Activated CD4-positive, alpha-beta T cell treated with anti-CD3 and anti-CD28 coated beads for 36 hours (primary cell): ENCODE results near the gene HMGN1. TPM values are rescaled to one million over a fixed set of nuclear protein-coding genes. Genes with fewer than 3 reads are reported as not detected.
A peak's percentile ranks its signal among the peaks of the same experiment; 100 is the strongest.

Experiments used
- ATAC-seq: fragments of 200-7000 bp; cut with Tn5 transposase; one replicate; pipeline ENCODE4 v1.10.0; 2021; ENCODE audit warnings: mild to moderate bottlenecking, moderate library complexity
- CTCF ChIA-PET: fragments of 350-600 bp; sonication (Branson Sonifier 250); formaldehyde crosslinking; loops from one replicate; lab custom pipeline; 2021; ENCODE audit warnings: antibody characterized with exemption; lab: Charles Lee
- POLR2A ChIA-PET: fragments of 350-600 bp; sonication (Branson Sonifier 250); formaldehyde crosslinking; loops from one replicate; lab custom pipeline; 2021; ENCODE audit warnings: antibody characterized with exemption, inconsistent platforms; lab: Charles Lee
- DNase-seq: peaks from one replicate; pipeline ENCODE4 v3.0.0-alpha.2; 2020
- H3K27ac Mint-ChIP-seq: one replicate; pipeline ENCODE4 v1.8.0; 2021; ENCODE audit warnings: mixed read lengths
- H3K27me3 Mint-ChIP-seq: one replicate; pipeline ENCODE4 v1.8.0; 2021; ENCODE audit warnings: mixed read lengths
- H3K36me3 Mint-ChIP-seq: one replicate; pipeline ENCODE4 v1.8.0; 2021; ENCODE audit warnings: low read depth, mixed read lengths
- H3K4me1 Mint-ChIP-seq: one replicate; pipeline ENCODE4 v1.8.0; 2021; ENCODE audit warnings: mixed read lengths
- H3K4me3 Mint-ChIP-seq: one replicate; pipeline ENCODE4 v1.8.0; 2021; ENCODE audit warnings: mild to moderate bottlenecking, moderate library complexity, mixed read lengths
- H3K9me3 Mint-ChIP-seq: one replicate; pipeline ENCODE4 v1.8.0; 2021; ENCODE audit warnings: low read depth, mixed read lengths
- intact Hi-C, 2 experiments: fragments of 100-400 bp; cut with DNase I in 1 of 2; cut with micrococcal nuclease in 1 of 2; formaldehyde crosslinking; loops; one replicate each; pipeline versions ENCODE4 v1.14.2 to v1.15.1; 2022 to 2024; cut with DNase I, micrococcal nuclease
- total RNA-seq, 2 experiments: library from RNA; stranded (reverse); gene quantifications; one replicate each; pipeline ENCODE4 v1.2.3, GENCODE V29; 2021

The HMGN1 gene
- total RNA-seq, 2 experiments from 2014 or later, result 335 to 419 TPM

GRCh38 chr21:39348040-39348354 is 891 bp downstream of the HMGN1 start:
- intact Hi-C loops, result loop anchor here in 1 of 2 experiments (5.0 kb wide), 1 partner anchor 1981 kb away; the partner anchor contains the start of gene DYRK1A
- Mint-ChIP-seq H3K9me3 (no peaks in the 10 kb centered on the region), H3K27me3 (no peaks in the 10 kb centered on the region), H3K4me3 (peak overlapping the region; percentile 75), H3K27ac (peak overlapping the region; percentile 91), H3K4me1 (peaks cover 36% of the 10 kb centered on the region), H3K36me3 (peaks cover 41% of the 10 kb centered on the region)
- POLR2A ChIA-PET, result interaction anchor here (0.7 to 2.9 kb wide), 5 partner anchors 9 to 165 kb away, joined by 3 to 19 read pairs (median 7); partner anchors contain the start of genes BRWD1 and PSMG1
- ATAC-seq (no peak), DNase-seq (no peak)
- CTCF ChIA-PET, result interaction anchor here (0.6 to 4.5 kb wide), 3 partner anchors 37 to 58 kb away, joined by 3 to 18 read pairs (median 3); no protein-coding TSS in a partner anchor

- CTCF ChIA-PET, result interaction anchor here (1.2 to 4.5 kb wide), 3 partner anchors 25 to 44 kb away, joined by 3 to 18 read pairs (median 3); no protein-coding TSS in a partner anchor
- ATAC-seq (no peak), DNase-seq (no peak)
- Mint-ChIP-seq H3K4me1 (peaks cover 36% of the 10 kb centered on the region), H3K36me3 (peaks cover 43% of the 10 kb centered on the region), H3K27ac (peak overlapping the region; percentile 91), H3K4me3 (peak overlapping the region; percentile 75), H3K9me3 (no peaks in the 10 kb centered on the region), H3K27me3 (no peaks in the 10 kb centered on the region)
- intact Hi-C loops, result loop anchor here in 1 of 2 experiments (5.0 kb wide), 1 partner anchor 1980 kb away; the partner anchor contains the start of gene DYRK1A
- POLR2A ChIA-PET, result interaction anchor here (1.4 to 2.9 kb wide), 3 partner anchors 31 to 164 kb away, joined by 7 to 19 read pairs (median 9); partner anchors contain the start of genes BRWD1 and PSMG1
Measured at GRCh38 chr21:39347537-39347936, 1.4 kb downstream of the HMGN1 start.

GRCh38 chr21:39346671-39347331 is 2.1 kb downstream of the HMGN1 start:
- Mint-ChIP-seq H3K4me1 (peaks cover 36% of the 10 kb centered on the region), H3K9me3 (no peaks in the 10 kb centered on the region), H3K27ac (peak overlapping the region; percentile 35), H3K36me3 (peaks cover 49% of the 10 kb centered on the region), H3K27me3 (no peaks in the 10 kb centered on the region), H3K4me3 (peak overlapping the region; percentile 75)
- ChIA-PET POLR2A (interaction anchor here (0.7 to 2.9 kb wide), 2 partner anchors 34 to 163 kb away, joined by 3 to 19 read pairs; partner anchors contain the start of gene BRWD1), CTCF (interaction anchor here (1.2 to 4.5 kb wide), 3 partner anchors 24 to 45 kb away, joined by 3 to 18 read pairs (median 3); no protein-coding TSS in a partner anchor)
- ATAC-seq (no peak), DNase-seq (no peak)
- intact Hi-C loops, result loop anchor here in 1 of 2 experiments (5.0 kb wide), 1 partner anchor 1980 kb away; the partner anchor contains the start of gene DYRK1A

- Mint-ChIP-seq H3K27ac (peak overlapping the region; percentile 35), H3K27me3 (no peaks in the 10 kb centered on the region), H3K4me3 (peak overlapping the region; percentile 75), H3K9me3 (no peaks in the 10 kb centered on the region), H3K36me3 (peaks cover 54% of the 10 kb centered on the region), H3K4me1 (peaks cover 36% of the 10 kb centered on the region)
- ChIA-PET CTCF (interaction anchor here (0.9 to 4.5 kb wide), 2 partner anchors 41 to 182 kb away, joined by 3 to 18 read pairs; no protein-coding TSS in a partner anchor), POLR2A (interaction anchor here (0.7 kb wide), 1 partner anchor 162 kb away, joined by 3 read pairs; no protein-coding TSS in a partner anchor)
- no peak for DNase-seq
- no peak for ATAC-seq
- intact Hi-C loops, result loop anchor here in 1 of 2 experiments (5.0 kb wide), 1 partner anchor 1979 kb away; the partner anchor contains the start of gene DYRK1A
Measured at GRCh38 chr21:39346206-39346605, 2.7 kb downstream of the HMGN1 start.

GRCh38 chr21:39345440-39345839 is 3.4 kb downstream of the HMGN1 start:
- H3K27me3 Mint-ChIP-seq, result no peaks in the 10 kb centered on the region
- no peak overlapping the region for H3K4me3 Mint-ChIP-seq
- DNase-seq, result no peak
- no peaks in the 10 kb centered on the region for H3K9me3 Mint-ChIP-seq
- CTCF ChIA-PET, result interaction anchor here (0.9 to 4.5 kb wide), 2 partner anchors 42 to 181 kb away, joined by 3 to 18 read pairs; no protein-coding TSS in a partner anchor
- POLR2A ChIA-PET, result interaction anchor here (1.2 kb wide), 1 partner anchor 35 kb away, joined by 3 read pairs; a partner anchor contains a TSS
- peak overlapping the region; percentile 0 for H3K27ac Mint-ChIP-seq
- ATAC-seq, result no peak
- H3K4me1 Mint-ChIP-seq, result peaks cover 35% of the 10 kb centered on the region
- peaks cover 59% of the 10 kb centered on the region for H3K36me3 Mint-ChIP-seq
- intact Hi-C loops, result loop anchor here in 1 of 2 experiments (5.0 kb wide), 1 partner anchor 1978 kb away; the partner anchor contains the start of gene DYRK1A

GRCh38 chr21:39344848-39345247 is 4.0 kb downstream of the HMGN1 start:
- H3K27ac Mint-ChIP-seq, result no peak overlapping the region

GRCh38 chr21:39341249-39341923 is 7.5 kb downstream of the HMGN1 start:
- H3K9me3 Mint-ChIP-seq, result no peaks in the 10 kb centered on the region
- DNase-seq, result no peak
- intact Hi-C loops, result no loop called here
- H3K4me1 Mint-ChIP-seq, result peaks cover 21% of the 10 kb centered on the region
- no peak for ATAC-seq
- peaks cover 45% of the 10 kb centered on the region for H3K36me3 Mint-ChIP-seq
- no peak overlapping the region for H3K27ac Mint-ChIP-seq
- H3K4me3 Mint-ChIP-seq, result no peak overlapping the region
- no peaks in the 10 kb centered on the region for H3K27me3 Mint-ChIP-seq
- CTCF ChIA-PET, result no interaction called here
- POLR2A ChIA-PET, result interaction anchor here (0.6 to 1.0 kb wide), 2 partner anchors 46 to 82 kb away, joined by 3 read pairs; no protein-coding TSS in a partner anchor

More at GRCh38 chr21:39344848-39345247, 4.0 kb downstream of the HMGN1 start:
- intact Hi-C loops, result loop anchor here in 1 of 2 experiments (5.0 kb wide), 1 partner anchor 1978 kb away; the partner anchor contains the start of gene DYRK1A
- CTCF ChIA-PET, result no interaction called here
- POLR2A ChIA-PET, result interaction anchor here (1.2 kb wide), 1 partner anchor 36 kb away, joined by 3 read pairs; a partner anchor contains a TSS
- DNase-seq (no peak), ATAC-seq (no peak)
- Mint-ChIP-seq H3K9me3 (no peaks in the 10 kb centered on the region), H3K4me3 (no peak overlapping the region), H3K27me3 (no peaks in the 10 kb centered on the region), H3K4me1 (peaks cover 31% of the 10 kb centered on the region), H3K36me3 (peaks cover 59% of the 10 kb centered on the region)

GRCh38 chr21:39340687-39341086 is 8.2 kb downstream of the HMGN1 start:
- no peak overlapping the region for H3K27ac Mint-ChIP-seq
- no peaks in the 10 kb centered on the region for H3K27me3 Mint-ChIP-seq
- DNase-seq, result no peak
- no peak for ATAC-seq
- POLR2A ChIA-PET, result interaction anchor here (0.6 to 1.0 kb wide), 2 partner anchors 47 to 81 kb away, joined by 3 read pairs; no protein-coding TSS in a partner anchor
- CTCF ChIA-PET, result interaction anchor here (0.6 kb wide), 1 partner anchor 33 kb away, joined by 3 read pairs; no protein-coding TSS in a partner anchor
- intact Hi-C loops, result no loop called here
- H3K4me3 Mint-ChIP-seq, result no peak overlapping the region
- H3K4me1 Mint-ChIP-seq, result peaks cover 14% of the 10 kb centered on the region
- peaks cover 38% of the 10 kb centered on the region for H3K36me3 Mint-ChIP-seq
- H3K9me3 Mint-ChIP-seq, result no peaks in the 10 kb centered on the region

- Mint-ChIP-seq H3K9me3 (no peaks in the 10 kb centered on the region), H3K27ac (no peak overlapping the region), H3K4me1 (peaks cover 3% of the 10 kb centered on the region), H3K4me3 (no peak overlapping the region), H3K27me3 (no peaks in the 10 kb centered on the region), H3K36me3 (peaks cover 27% of the 10 kb centered on the region)
- intact Hi-C loops, result no loop called here
- DNase-seq (no peak), ATAC-seq (no peak)
- ChIA-PET CTCF (no interaction called here), POLR2A (interaction anchor here (1.8 kb wide), 1 partner anchor 9 kb away, joined by 6 read pairs; no protein-coding TSS in a partner anchor)
Measured at GRCh38 chr21:39339231-39339630, 9.7 kb downstream of the HMGN1 start.

GRCh38 chr21:39336457-39337008 is 12.4 kb downstream of the HMGN1 start:
- ATAC-seq (no peak), DNase-seq (no peak)
- Mint-ChIP-seq H3K4me3 (no peak overlapping the region), H3K27me3 (no peaks in the 10 kb centered on the region), H3K36me3 (peaks cover 8% of the 10 kb centered on the region), H3K4me1 (no peaks in the 10 kb centered on the region), H3K9me3 (no peaks in the 10 kb centered on the region), H3K27ac (no peak overlapping the region)
- intact Hi-C loops, result no loop called here
- CTCF ChIA-PET, result no interaction called here
- POLR2A ChIA-PET, result no interaction called here
